Measurements from ENCODE around the gene UBE3B.
"Not testable (repeated sequence)": the region's sequence is repeated elsewhere in the genome, so short reads cannot be mapped to it uniquely, and the experiment has no call there.

UBE3B gene

GRCh38 chr12:109467978-109468676 lies 9.3 kb upstream of the UBE3B start:
- in situ Hi-C loops (cut with HindIII; ENCODE audit: low pct_unique_long_range_greater_than_20kb, low sequenced_read_pairs), result no loop called here
- no peak for TF ChIP-seq JUND (IDR thresholded peaks at IDR 0.05; ENCODE audit: low read depth)
- DNase-seq (ENCODE audit: low read depth in 1 of 2, low spot score in 1 of 2), result no peak

GRCh38 chr12:109469517-109469916 lies 7.9 kb upstream of the UBE3B start:
- no peak for TF ChIP-seq JUND (IDR thresholded peaks at IDR 0.05; ENCODE audit: low read depth)
- in situ Hi-C loops (cut with HindIII; ENCODE audit: low pct_unique_long_range_greater_than_20kb, low sequenced_read_pairs), result no loop called here
- DNase-seq (ENCODE audit: low read depth in 1 of 2, low spot score in 1 of 2), result no peak

- in situ Hi-C loops (cut with HindIII; ENCODE audit: low pct_unique_long_range_greater_than_20kb, low sequenced_read_pairs), result no loop called here
- TF ChIP-seq JUND (IDR thresholded peaks at IDR 0.05; ENCODE audit: low read depth), result no peak
- no peak for DNase-seq (ENCODE audit: low read depth in 1 of 2, low spot score in 1 of 2)
Observed at GRCh38 chr12:109473006-109473405, 4.4 kb upstream of the UBE3B start.

- in situ Hi-C loops (cut with HindIII; ENCODE audit: low pct_unique_long_range_greater_than_20kb, low sequenced_read_pairs); DNase-seq (ENCODE audit: low read depth in 1 of 2, low spot score in 1 of 2): not testable (repeated sequence)
Observed at GRCh38 chr12:109473526-109474270, 3.7 kb upstream of the UBE3B start.

GRCh38 chr12:109475121-109475520 lies 2.3 kb upstream of the UBE3B start:
- no peak for DNase-seq (ENCODE audit: low read depth in 1 of 2, low spot score in 1 of 2)
- no peak for TF ChIP-seq JUND (IDR thresholded peaks at IDR 0.05; ENCODE audit: low read depth)
- in situ Hi-C loops (cut with HindIII; ENCODE audit: low pct_unique_long_range_greater_than_20kb, low sequenced_read_pairs), result no loop called here

- in situ Hi-C loops (cut with HindIII; ENCODE audit: low pct_unique_long_range_greater_than_20kb, low sequenced_read_pairs), result no loop called here
- no peak for TF ChIP-seq JUND (IDR thresholded peaks at IDR 0.05; ENCODE audit: low read depth)
- no peak for DNase-seq (ENCODE audit: low read depth in 1 of 2, low spot score in 1 of 2)
Observed at GRCh38 chr12:109475993-109476806, 1.2 kb upstream of the UBE3B start.

- in situ Hi-C loops (cut with HindIII; ENCODE audit: low pct_unique_long_range_greater_than_20kb, low sequenced_read_pairs), result no loop called here
- TF ChIP-seq JUND (IDR thresholded peaks at IDR 0.05; ENCODE audit: low read depth), result no peak
Observed at GRCh38 chr12:109476807-109477184, 638 bp upstream of the UBE3B start.

GRCh38 chr12:109477963-109478315 lies 505 bp downstream of the UBE3B start:
- in situ Hi-C loops (cut with HindIII; ENCODE audit: low pct_unique_long_range_greater_than_20kb, low sequenced_read_pairs), result no loop called here
- no peak for DNase-seq (ENCODE audit: low read depth in 1 of 2, low spot score in 1 of 2)
- no peak for TF ChIP-seq JUND (IDR thresholded peaks at IDR 0.05; ENCODE audit: low read depth)

More at GRCh38 chr12:109476807-109477184, 638 bp upstream of the UBE3B start:
- DNase-seq (ENCODE audit: low read depth in 1 of 2, low spot score in 1 of 2), result no peak

- no peak for DNase-seq (ENCODE audit: low read depth in 1 of 2, low spot score in 1 of 2)
- TF ChIP-seq JUND (IDR thresholded peaks at IDR 0.05; ENCODE audit: low read depth), result no peak
- in situ Hi-C loops (cut with HindIII; ENCODE audit: low pct_unique_long_range_greater_than_20kb, low sequenced_read_pairs), result no loop called here
Observed at GRCh38 chr12:109479761-109480160, 2.3 kb downstream of the UBE3B start.

- in situ Hi-C loops (cut with HindIII; ENCODE audit: low pct_unique_long_range_greater_than_20kb, low sequenced_read_pairs), result no loop called here
- DNase-seq (ENCODE audit: low read depth in 1 of 2, low spot score in 1 of 2), result no peak
- TF ChIP-seq JUND (IDR thresholded peaks at IDR 0.05; ENCODE audit: low read depth), result no peak
Observed at GRCh38 chr12:109480356-109480755, 2.9 kb downstream of the UBE3B start.

- TF ChIP-seq JUND (IDR thresholded peaks at IDR 0.05; ENCODE audit: low read depth), result no peak
- no peak for DNase-seq (ENCODE audit: low read depth in 1 of 2, low spot score in 1 of 2)
- in situ Hi-C loops (cut with HindIII; ENCODE audit: low pct_unique_long_range_greater_than_20kb, low sequenced_read_pairs), result no loop called here
Observed at GRCh38 chr12:109481863-109482262, 4.4 kb downstream of the UBE3B start.

GRCh38 chr12:109482491-109482890 lies 5.1 kb downstream of the UBE3B start:
- in situ Hi-C loops (cut with HindIII; ENCODE audit: low pct_unique_long_range_greater_than_20kb, low sequenced_read_pairs), result no loop called here
- no peak for TF ChIP-seq JUND (IDR thresholded peaks at IDR 0.05; ENCODE audit: low read depth)
- DNase-seq (ENCODE audit: low read depth in 1 of 2, low spot score in 1 of 2), result no peak

GRCh38 chr12:109482894-109483293 lies 5.5 kb downstream of the UBE3B start:
- in situ Hi-C loops (cut with HindIII; ENCODE audit: low pct_unique_long_range_greater_than_20kb, low sequenced_read_pairs), result no loop called here
- no peak for TF ChIP-seq JUND (IDR thresholded peaks at IDR 0.05; ENCODE audit: low read depth)
- DNase-seq (ENCODE audit: low read depth in 1 of 2, low spot score in 1 of 2), result peak in 1 of 2 experiments; percentile 46
